Measurements from ENCODE around the gene LSM7. TPM values are rescaled to one million over a fixed set of nuclear protein-coding genes. Genes with fewer than 3 reads are reported as not detected.

The LSM7 gene
- total RNA-seq, 1 experiment from 2014 or later = 259 TPM

- H3K4me3 ChIP-seq = no peak overlapping the region
- DNase-seq = no peak
- no peaks in the 10 kb centered on the region for H3K27me3 ChIP-seq
Observed at GRCh38 chr19:2342656-2343288, 14.4 kb upstream of the LSM7 start.

GRCh38 chr19:2341982-2342381 lies 13.6 kb upstream of the LSM7 start:
- Histone ChIP-seq H3K4me3 (no peak overlapping the region), H3K27me3 (no peaks in the 10 kb centered on the region), H3K9me3 (no peaks in the 10 kb centered on the region), H3K36me3 (no peaks in the 10 kb centered on the region)
- no peak for DNase-seq

More at GRCh38 chr19:2342656-2343288, 14.4 kb upstream of the LSM7 start:
- Histone ChIP-seq H3K36me3 (no peaks in the 10 kb centered on the region), H3K9me3 (no peaks in the 10 kb centered on the region)

- Histone ChIP-seq H3K4me3 (no peak overlapping the region), H3K36me3 (no peaks in the 10 kb centered on the region), H3K9me3 (no peaks in the 10 kb centered on the region), H3K27me3 (no peaks in the 10 kb centered on the region)
- DNase-seq = no peak
Observed at GRCh38 chr19:2341244-2341751, 12.9 kb upstream of the LSM7 start.

GRCh38 chr19:2340496-2341243 lies 12.3 kb upstream of the LSM7 start:
- H3K4me3 ChIP-seq = no peak overlapping the region
- no peaks in the 10 kb centered on the region for H3K36me3 ChIP-seq
- no peak for DNase-seq
- H3K9me3 ChIP-seq = no peaks in the 10 kb centered on the region
- no peaks in the 10 kb centered on the region for H3K27me3 ChIP-seq

- H3K9me3 ChIP-seq = no peaks in the 10 kb centered on the region
- H3K36me3 ChIP-seq = no peaks in the 10 kb centered on the region; the same call in 1 of the 2 replicates
- no peak overlapping the region for H3K4me3 ChIP-seq
- DNase-seq = no peak
- no peaks in the 10 kb centered on the region for H3K27me3 ChIP-seq
Observed at GRCh38 chr19:2339644-2340310, 11.4 kb upstream of the LSM7 start.

- no peak for DNase-seq
- no peak overlapping the region for H3K4me3 ChIP-seq
- H3K27me3 ChIP-seq = no peaks in the 10 kb centered on the region
- no peaks in the 10 kb centered on the region; the same call in 1 of the 2 replicates for H3K36me3 ChIP-seq
- no peaks in the 10 kb centered on the region for H3K9me3 ChIP-seq
Observed at GRCh38 chr19:2338751-2339643, 10.6 kb upstream of the LSM7 start.

- H3K36me3 ChIP-seq = no peaks in the 10 kb centered on the region; the same call in 1 of the 2 replicates
- H3K27me3 ChIP-seq = no peaks in the 10 kb centered on the region
- H3K9me3 ChIP-seq = no peaks in the 10 kb centered on the region
- H3K4me3 ChIP-seq = no peak overlapping the region
- no peak for DNase-seq
Observed at GRCh38 chr19:2338055-2338615, 9.7 kb upstream of the LSM7 start.

GRCh38 chr19:2337329-2337707 lies 8.9 kb upstream of the LSM7 start:
- no peak for DNase-seq
- H3K36me3 ChIP-seq = no peaks in the 10 kb centered on the region; the same call in 1 of the 2 replicates

GRCh38 chr19:2336528-2337328 lies 8.3 kb upstream of the LSM7 start:
- DNase-seq = no peak
- Histone ChIP-seq H3K36me3 (no peaks in the 10 kb centered on the region; the same call in 1 of the 2 replicates), H3K4me3 (no peak overlapping the region), H3K27me3 (no peaks in the 10 kb centered on the region), H3K9me3 (no peaks in the 10 kb centered on the region)

More at GRCh38 chr19:2337329-2337707, 8.9 kb upstream of the LSM7 start:
- no peak overlapping the region for H3K4me3 ChIP-seq
- H3K27me3 ChIP-seq = no peaks in the 10 kb centered on the region
- no peaks in the 10 kb centered on the region for H3K9me3 ChIP-seq

GRCh38 chr19:2335848-2336247 lies 7.5 kb upstream of the LSM7 start:
- Histone ChIP-seq H3K4me3 (no peak overlapping the region), H3K27me3 (no peaks in the 10 kb centered on the region), H3K9me3 (no peaks in the 10 kb centered on the region), H3K36me3 (no peaks in the 10 kb centered on the region; the same call in 1 of the 2 replicates)
- no peak for DNase-seq

GRCh38 chr19:2334986-2335846 lies 6.8 kb upstream of the LSM7 start:
- H3K9me3 ChIP-seq = no peaks in the 10 kb centered on the region
- no peaks in the 10 kb centered on the region; the same call in 1 of the 2 replicates for H3K36me3 ChIP-seq
- no peak for DNase-seq
- H3K4me3 ChIP-seq = no peak overlapping the region
- no peaks in the 10 kb centered on the region for H3K27me3 ChIP-seq

GRCh38 chr19:2334426-2334825 lies 6.0 kb upstream of the LSM7 start:
- no peak for DNase-seq
- Histone ChIP-seq H3K4me3 (no peak overlapping the region), H3K9me3 (no peaks in the 10 kb centered on the region), H3K27me3 (no peaks in the 10 kb centered on the region), H3K36me3 (no peaks in the 10 kb centered on the region; the same call in 1 of the 2 replicates)

- Histone ChIP-seq H3K27me3 (no peaks in the 10 kb centered on the region), H3K4me3 (no peak overlapping the region), H3K9me3 (no peaks in the 10 kb centered on the region), H3K36me3 (no peaks in the 10 kb centered on the region; the same call in 1 of the 2 replicates)
- no peak for DNase-seq
Observed at GRCh38 chr19:2333807-2334211, 5.4 kb upstream of the LSM7 start.

- Histone ChIP-seq H3K36me3 (no peaks in the 10 kb centered on the region; the same call in 1 of the 2 replicates), H3K27me3 (no peaks in the 10 kb centered on the region), H3K4me3 (no peak overlapping the region), H3K9me3 (no peaks in the 10 kb centered on the region)
- DNase-seq = no peak
Observed at GRCh38 chr19:2333027-2333806, 4.8 kb upstream of the LSM7 start.

Data from MG63 (cell line).